Subcutaneous adipose tissue (tissue), 4 donors: ENCODE results near the gene EHBP1. TPM values are rescaled to one million over a fixed set of nuclear protein-coding genes. Genes with fewer than 3 reads are reported as not detected.

ENCODE experiments used
- CTCF ChIP-seq: fragments of 450-650 bp; IDR thresholded peaks from one replicate; pipeline ENCODE4 v1.5.1; 2016; ENCODE audit warnings: low read depth, mild to moderate bottlenecking, control low read depth, antibody characterized with exemption, moderate library complexity
- total RNA-seq, 4 donors: library from RNA; depleted of rRNA; stranded (reverse); fragments of >200 nt; gene quantifications; one replicate each; pipeline ENCODE4 v1.1.0, GENCODE V29; 2016

Gene EHBP1
- total RNA-seq, 4 donors from 2014 or later: 77.5 to 145 (median 110) TPM

GRCh38 chr2:62704654-62705006 lies 883 bp upstream of the EHBP1 start:
- no peak for TF ChIP-seq CTCF

GRCh38 chr2:62705859-62706720 lies 577 bp downstream of the EHBP1 start:
- TF ChIP-seq CTCF: no peak

GRCh38 chr2:62706721-62707521 lies 1.4 kb downstream of the EHBP1 start:
- TF ChIP-seq CTCF: no peak

- no peak for TF ChIP-seq CTCF
These were observed 3.2 kb downstream of the EHBP1 start for GRCh38 chr2:62708751-62709150.

- TF ChIP-seq CTCF: no peak
These were observed 6.5 kb downstream of the EHBP1 start for GRCh38 chr2:62711832-62712494.

- TF ChIP-seq CTCF: no peak
These were observed 8.3 kb downstream of the EHBP1 start for GRCh38 chr2:62713837-62714236.

GRCh38 chr2:62716768-62717167 lies 11.3 kb downstream of the EHBP1 start:
- no peak for TF ChIP-seq CTCF
